Esophagus muscularis mucosa (tissue), 4 donors: Measurements from ENCODE around the gene PCDH18. TPM values are rescaled to one million over a fixed set of nuclear protein-coding genes. Genes with fewer than 3 reads are reported as not detected.
"Not testable (repeated sequence)": the region's sequence is repeated elsewhere in the genome, so short reads cannot be mapped to it uniquely, and the experiment has no call there.

Experiments
- DNase-seq: peaks from one replicate; pipeline ENCODE4 v3.0.0-alpha.2; 2017; ENCODE audit errors: extremely low spot score
- H3K27ac ChIP-seq, 4 donors: fragments of 200-600 bp; sonication (generic); replicated peaks in 1 of 4; 1 replicate in 3 of 4; 2 replicates in 1 of 4; pipeline ENCODE4 v1.5.1; 2016 to 2019; ENCODE audit warnings: mild to moderate bottlenecking in 1 of 4
- H3K27me3 ChIP-seq, 4 donors: fragments of 200-600 bp; sonication (generic); one replicate each; pipeline versions ENCODE4 v1.5.1 to v1.6.0; 2016 to 2019
- H3K36me3 ChIP-seq, 4 donors: fragments of 200-600 bp; sonication (generic); one replicate each; pipeline ENCODE4 v1.5.1; 2016 to 2019
- H3K4me1 ChIP-seq, 4 donors: fragments of 200-600 bp; sonication (generic); one replicate each; pipeline ENCODE4 v1.5.1; 2016 to 2019
- H3K4me3 ChIP-seq, 4 donors: fragments of 200-600 bp; sonication (generic); 1 replicate in 2 of 4; 2 replicates in 2 of 4; pipeline ENCODE4 v1.5.1; 2016 to 2019; ENCODE audit warnings: mild to moderate bottlenecking in 4 of 4, moderate library complexity in 1 of 4
- H3K9me3 ChIP-seq, 4 donors: fragments of 200-600 bp; sonication (generic); 1 replicate in 3 of 4; 2 replicates in 1 of 4; pipeline ENCODE4 v1.5.1; 2016 to 2019
- EP300 ChIP-seq: sonication (generic); formaldehyde crosslinking; IDR thresholded peaks from one replicate; pipeline ENCODE4 v1.6.1; 2017; ENCODE audit warnings: antibody characterized with exemption
- POLR2A ChIP-seq: fragments of 450-650 bp; IDR thresholded peaks from one replicate; pipeline ENCODE4 v1.6.1; 2017; ENCODE audit warnings: antibody characterized with exemption, moderate library complexity, mild to moderate bottlenecking, low read depth
- POLR2AphosphoS5 ChIP-seq, 2 donors: sonication (generic); formaldehyde crosslinking; IDR thresholded peaks; one replicate each; pipeline ENCODE4 v1.6.1; 2017; ENCODE audit warnings: antibody characterized with exemption in 2 of 2
- WGBS: methylation state at CpG from one replicate; pipeline ENCODE4 v1.1.5; 2018; 5-methylcytosine and 5-hydroxymethylcytosine counted together
- intact Hi-C: fragments of 100-400 bp; cut with DNase I; formaldehyde crosslinking; loops from one replicate; pipeline ENCODE4 v1.15.1; 2023
- total RNA-seq, 4 donors: library from RNA; depleted of rRNA; stranded (reverse); fragments of >200 nt; gene quantifications; one replicate each; pipeline versions ENCODE4 v1.1.0 to v1.2.1, GENCODE V29; 2016
- TF ChIP-seq, protein P1 (sequence below), 3 experiments: fragments of 200-600 bp in 2 of 3; fragments of 450-650 bp in 1 of 3; sonication (generic) in 2 of 3; IDR thresholded peaks; one replicate each; pipeline ENCODE4 v1.5.1; 2017 to 2019; ENCODE audit warnings: antibody characterized with exemption in 3 of 3, mild to moderate bottlenecking in 2 of 3, moderate library complexity in 1 of 3

PCDH18 gene
- total RNA-seq, 4 donors from 2014 or later, result 38.3 to 62.1 (median 51.0) TPM

DNA sequence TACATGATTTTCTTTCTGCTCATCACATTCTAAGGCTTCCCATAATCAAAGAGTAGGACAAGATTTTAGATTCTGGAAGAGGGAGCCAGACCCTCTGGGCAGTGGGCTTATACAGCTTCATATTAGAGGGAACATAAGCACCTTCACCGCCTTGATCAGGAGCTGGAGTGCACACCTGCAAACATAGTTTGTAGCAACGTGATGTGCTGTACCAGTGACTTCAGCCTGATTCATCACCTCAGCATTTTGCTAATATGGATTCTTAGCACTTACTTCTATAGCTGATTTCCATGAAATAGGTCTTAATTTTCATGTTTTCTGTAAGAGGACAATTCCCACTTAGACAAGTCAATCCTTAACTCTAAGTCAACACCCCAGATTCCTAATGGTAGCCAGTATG lies 36.7 kb downstream of the PCDH18 start:
- TF ChIP-seq, protein P1, sequence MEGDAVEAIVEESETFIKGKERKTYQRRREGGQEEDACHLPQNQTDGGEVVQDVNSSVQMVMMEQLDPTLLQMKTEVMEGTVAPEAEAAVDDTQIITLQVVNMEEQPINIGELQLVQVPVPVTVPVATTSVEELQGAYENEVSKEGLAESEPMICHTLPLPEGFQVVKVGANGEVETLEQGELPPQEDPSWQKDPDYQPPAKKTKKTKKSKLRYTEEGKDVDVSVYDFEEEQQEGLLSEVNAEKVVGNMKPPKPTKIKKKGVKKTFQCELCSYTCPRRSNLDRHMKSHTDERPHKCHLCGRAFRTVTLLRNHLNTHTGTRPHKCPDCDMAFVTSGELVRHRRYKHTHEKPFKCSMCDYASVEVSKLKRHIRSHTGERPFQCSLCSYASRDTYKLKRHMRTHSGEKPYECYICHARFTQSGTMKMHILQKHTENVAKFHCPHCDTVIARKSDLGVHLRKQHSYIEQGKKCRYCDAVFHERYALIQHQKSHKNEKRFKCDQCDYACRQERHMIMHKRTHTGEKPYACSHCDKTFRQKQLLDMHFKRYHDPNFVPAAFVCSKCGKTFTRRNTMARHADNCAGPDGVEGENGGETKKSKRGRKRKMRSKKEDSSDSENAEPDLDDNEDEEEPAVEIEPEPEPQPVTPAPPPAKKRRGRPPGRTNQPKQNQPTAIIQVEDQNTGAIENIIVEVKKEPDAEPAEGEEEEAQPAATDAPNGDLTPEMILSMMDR (IDR thresholded peaks at IDR 0.05), result no peak
- no peak for TF ChIP-seq POLR2A
- TF ChIP-seq POLR2AphosphoS5 (IDR thresholded peaks at IDR 0.05), result no peak
- no peak for TF ChIP-seq EP300
- H3K36me3 ChIP-seq, result no peaks in the 10 kb centered on the region
- H3K4me3 ChIP-seq, result no peak overlapping the region
- intact Hi-C loops, result no loop called here
- H3K4me1 ChIP-seq, result no peaks in the 10 kb centered on the region
- 95% methylated on average over 2 of the region's 2 CpGs for WGBS
- H3K9me3 ChIP-seq, result no peaks in the 10 kb centered on the region
- DNase-seq, result no peak
- no peak overlapping the region for H3K27ac ChIP-seq
- H3K27me3 ChIP-seq, result no peaks in the 10 kb centered on the region

DNA sequence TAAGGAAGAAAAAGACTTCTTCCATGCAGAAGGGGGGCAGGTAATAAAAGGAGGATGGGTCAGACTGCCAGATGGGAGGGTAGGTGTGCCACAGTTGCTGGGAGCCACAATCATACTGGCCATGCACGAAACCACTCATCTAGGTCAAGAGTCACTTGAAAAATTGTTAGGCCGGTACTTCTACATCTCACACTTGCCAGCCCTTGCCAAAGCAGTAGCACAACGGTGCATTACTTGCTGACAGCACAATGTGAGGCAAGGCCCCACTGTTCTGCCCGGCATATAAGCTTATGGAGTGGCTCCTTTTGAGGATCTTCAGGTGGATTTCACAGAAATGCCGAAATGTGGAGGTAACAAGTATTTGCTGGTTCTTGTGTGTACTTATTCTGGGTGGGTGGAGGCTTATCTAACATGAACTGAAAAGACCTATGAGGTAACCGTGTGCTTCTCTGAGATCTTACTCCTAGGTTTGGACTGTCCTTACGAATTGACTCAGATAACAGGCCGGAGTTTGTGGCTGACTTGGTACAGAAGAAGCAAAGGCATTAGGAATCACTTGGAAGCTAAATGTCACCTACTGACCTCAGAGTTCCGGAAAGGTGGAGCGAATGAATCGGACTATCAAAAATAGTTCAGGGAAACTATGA lies 48.9 kb downstream of the PCDH18 start:
- H3K9me3 ChIP-seq, H3K4me1 ChIP-seq, H3K4me3 ChIP-seq, H3K27ac ChIP-seq, H3K36me3 ChIP-seq, H3K27me3 ChIP-seq, DNase-seq, intact Hi-C loops: not testable (repeated sequence)
- WGBS, result 87% methylated on average over 10 of the region's 11 CpGs

DNA sequence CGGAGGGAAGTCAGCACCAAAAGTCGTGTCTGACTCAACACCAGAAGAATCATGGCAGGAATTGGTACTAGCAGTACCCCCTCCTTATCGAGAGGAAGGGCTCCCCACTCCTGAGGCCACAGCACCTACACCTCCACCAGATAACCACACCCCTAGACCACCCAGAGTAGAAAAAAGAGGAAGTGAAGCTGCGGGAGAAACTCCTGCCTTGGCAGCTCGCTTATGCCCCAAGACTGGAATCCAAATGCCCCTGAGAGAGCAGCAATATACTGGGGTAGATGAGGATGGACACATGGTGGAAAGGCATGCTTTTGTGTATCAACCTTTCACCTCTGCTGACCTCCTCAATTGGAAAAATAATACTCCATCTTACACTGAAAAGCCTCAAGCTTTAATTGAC lies 52.6 kb downstream of the PCDH18 start:
- H3K27ac ChIP-seq, intact Hi-C loops, DNase-seq, H3K36me3 ChIP-seq, H3K9me3 ChIP-seq, H3K4me3 ChIP-seq, H3K27me3 ChIP-seq, H3K4me1 ChIP-seq: not testable (repeated sequence)
- WGBS, result 75% methylated on average over 4 of the region's 5 CpGs

- no peaks in the 10 kb centered on the region for H3K27me3 ChIP-seq
- intact Hi-C loops, result no loop called here
- DNase-seq, result peak; percentile 10
- no peaks in the 10 kb centered on the region for H3K36me3 ChIP-seq
- TF ChIP-seq POLR2AphosphoS5 (IDR thresholded peaks at IDR 0.05), result no peak
- no peak for TF ChIP-seq EP300
- TF ChIP-seq, protein P1 (IDR thresholded peaks at IDR 0.05), result no peak
- H3K4me3 ChIP-seq, result no peak overlapping the region
- 91% methylated on average over 4 of the region's 4 CpGs for WGBS
- no peaks in the 10 kb centered on the region for H3K9me3 ChIP-seq
- no peak overlapping the region for H3K27ac ChIP-seq
- peaks cover 0 to 12% (median 4%) of the 10 kb centered on the region in 4 donors for H3K4me1 ChIP-seq
These were observed 55.9 kb downstream of the PCDH18 start for GRCh38 chr4:137476345-137476744.

DNA sequence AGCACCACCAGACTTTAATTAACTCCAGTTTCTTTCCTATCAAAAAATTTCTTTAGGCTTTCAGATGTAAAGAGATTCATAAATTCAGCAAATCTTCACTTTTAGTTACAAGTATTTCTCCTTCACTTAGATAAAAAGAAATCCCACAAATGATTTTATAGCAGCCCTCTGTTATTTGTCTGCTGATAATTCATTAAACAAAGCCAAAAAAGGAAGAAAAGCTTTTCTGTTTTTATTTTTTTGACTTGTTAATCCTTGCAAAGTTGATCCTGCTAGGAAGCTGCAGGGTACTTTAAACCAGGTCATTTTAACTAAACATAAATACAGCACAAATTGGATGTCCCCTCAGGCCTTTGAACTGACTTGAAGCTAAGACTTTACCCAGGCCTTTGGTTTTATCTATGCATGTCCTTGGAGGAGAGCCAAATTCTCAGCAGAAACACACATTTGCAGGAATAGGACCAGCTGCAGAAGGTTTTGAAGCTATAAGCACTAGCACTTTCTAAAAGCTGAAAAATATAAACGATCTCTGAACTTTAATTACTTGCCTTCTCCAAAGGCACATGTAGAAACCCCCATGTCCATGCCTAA lies 57.5 kb downstream of the PCDH18 start:
- H3K27me3 ChIP-seq, result no peaks in the 10 kb centered on the region
- no peak overlapping the region for H3K27ac ChIP-seq
- H3K4me1 ChIP-seq, result peaks cover 0 to 12% (median 4%) of the 10 kb centered on the region in 4 donors
- 14% methylated on average over 1 of the region's 1 CpG for WGBS
- TF ChIP-seq POLR2AphosphoS5 (IDR thresholded peaks at IDR 0.05) (no peak), POLR2A (no peak), EP300 (no peak)
- TF ChIP-seq, protein P1 (IDR thresholded peaks at IDR 0.05), result no peak
- no peak for DNase-seq
- no peak overlapping the region for H3K4me3 ChIP-seq
- no peaks in the 10 kb centered on the region for H3K36me3 ChIP-seq
- intact Hi-C loops, result no loop called here
- H3K9me3 ChIP-seq, result no peaks in the 10 kb centered on the region

- no peaks in the 10 kb centered on the region for H3K36me3 ChIP-seq
- no peaks in the 10 kb centered on the region for H3K9me3 ChIP-seq
- H3K4me3 ChIP-seq, result no peak overlapping the region
- DNase-seq, result no peak
- no peaks in the 10 kb centered on the region for H3K27me3 ChIP-seq
- 89% methylated on average over 2 of the region's 2 CpGs for WGBS
- H3K4me1 ChIP-seq, result peaks cover 0 to 12% (median 4%) of the 10 kb centered on the region in 4 donors
- TF ChIP-seq EP300 (no peak), POLR2AphosphoS5 (IDR thresholded peaks at IDR 0.05) (no peak)
- TF ChIP-seq, protein P1 (IDR thresholded peaks at IDR 0.05), result no peak
- no peak overlapping the region for H3K27ac ChIP-seq
- intact Hi-C loops, result no loop called here
These were observed 60.4 kb downstream of the PCDH18 start for GRCh38 chr4:137471895-137472294.
